Left lung (tissue), 10 donors: ENCODE results near the gene UGT3A2. TPM values are rescaled to one million over a fixed set of nuclear protein-coding genes. Genes with fewer than 3 reads are reported as not detected.

ENCODE experiments used
- ATAC-seq: fragments of 200-7000 bp; cut with Tn5 transposase; one replicate; pipeline ENCODE4 v1.9.1; 2020; ENCODE audit warnings: moderate library complexity
- DNase-seq, 4 donors: peaks; one replicate each; pipeline ENCODE4 v3.0.0-alpha.2; 2013 to 2020
- H3K27ac ChIP-seq, 2 donors: fragments of 200-600 bp; sonication (generic) in 1 of 2; one replicate each; pipeline versions ENCODE4 v1.5.0 to v1.8.0; 2020 to 2021
- H3K27me3 ChIP-seq, 2 donors: fragments of 200-600 bp; sonication (generic) in 1 of 2; one replicate each; pipeline versions ENCODE4 v1.5.0 to v1.8.0; 2020 to 2021
- H3K36me3 ChIP-seq, 2 donors: fragments of 200-600 bp; sonication (generic) in 1 of 2; one replicate each; pipeline versions ENCODE4 v1.5.0 to v1.8.0; 2020 to 2021
- H3K4me1 ChIP-seq, 2 donors: fragments of 200-600 bp; one replicate each; pipeline ENCODE4 v1.8.0; 2021
- H3K4me3 ChIP-seq, 2 donors: fragments of 200-600 bp; sonication (generic) in 1 of 2; one replicate each; pipeline versions ENCODE4 v1.5.0 to v1.8.0; 2020 to 2021; ENCODE audit warnings: mild to moderate bottlenecking in 1 of 2
- H3K9me3 ChIP-seq, 2 donors: fragments of 200-600 bp; sonication (generic) in 1 of 2; one replicate each; pipeline versions ENCODE4 v1.5.0 to v1.8.0; 2020 to 2021
- intact Hi-C, 2 donors: fragments of 100-400 bp; cut with DNase I; formaldehyde crosslinking; loops; one replicate each; pipeline versions ENCODE4 v1.11.2 to v1.14.2; 2022
- polyA plus RNA-seq, 6 donors: library from polyadenylated mRNA; unstranded; fragments of 120-200 nt; gene quantifications; one replicate each; pipeline ENCODE4 v1.2.1, GENCODE V29; 2013; ENCODE audit not compliant: insufficient read length in 6 of 6
- total RNA-seq, 2 donors: library from RNA; stranded (reverse); fragmentation: NEBNext Ultra II Directional; extraction: Animal tissue kit (Norgen Biotek cat#: 25700); gene quantifications; one replicate each; pipeline ENCODE4 v1.2.1, GENCODE V29; 2021
- TF ChIP-seq, protein P1 (sequence below), 2 donors: fragments of 200-600 bp; sonication (generic) in 1 of 2; IDR thresholded peaks; one replicate each; pipeline versions ENCODE4 v1.5.0 to v1.8.0; 2021; ENCODE audit warnings: antibody characterized with exemption in 2 of 2
- donor health status: DM: no; HTN: yes; CAD: no.
- donor health status: DM: no; HTN: no; CAD: no.

The UGT3A2 gene
- total and polyA plus RNA-seq, 8 donors: 0.09 to 0.31 (median 0.24) TPM; not detected in 1

DNA sequence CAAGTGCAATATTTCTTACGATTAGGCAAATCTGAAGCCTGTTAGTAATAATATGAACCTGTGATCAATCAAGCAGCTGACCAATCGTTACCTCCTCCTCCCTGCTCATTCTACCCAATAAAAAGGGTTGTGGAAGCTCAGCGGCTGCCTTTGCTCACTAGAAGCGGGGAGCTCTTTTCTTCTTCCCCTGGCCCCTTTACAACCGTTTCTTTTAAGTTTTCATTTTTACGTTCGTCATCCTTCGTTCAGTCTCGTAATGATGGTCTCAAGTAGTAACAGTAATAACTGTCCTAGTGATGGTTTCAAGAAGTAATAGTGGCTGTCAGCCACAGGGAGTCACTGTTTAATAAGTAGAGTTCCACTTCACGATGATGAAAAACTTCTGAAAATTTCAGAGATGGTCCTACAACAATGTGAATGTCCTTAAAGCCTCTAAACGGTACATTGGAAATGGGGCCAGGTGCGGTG is 6.2 kb downstream of the UGT3A2 start:
- Histone ChIP-seq H3K4me1 (no peaks in the 10 kb centered on the region), H3K36me3 (no peaks in the 10 kb centered on the region), H3K27ac (no peak overlapping the region), H3K9me3 (peaks cover 0 to 5% of the 10 kb centered on the region in 2 donors), H3K27me3 (peaks cover 0 to 4% of the 10 kb centered on the region in 2 donors), H3K4me3 (no peak overlapping the region)
- TF ChIP-seq, protein P1, sequence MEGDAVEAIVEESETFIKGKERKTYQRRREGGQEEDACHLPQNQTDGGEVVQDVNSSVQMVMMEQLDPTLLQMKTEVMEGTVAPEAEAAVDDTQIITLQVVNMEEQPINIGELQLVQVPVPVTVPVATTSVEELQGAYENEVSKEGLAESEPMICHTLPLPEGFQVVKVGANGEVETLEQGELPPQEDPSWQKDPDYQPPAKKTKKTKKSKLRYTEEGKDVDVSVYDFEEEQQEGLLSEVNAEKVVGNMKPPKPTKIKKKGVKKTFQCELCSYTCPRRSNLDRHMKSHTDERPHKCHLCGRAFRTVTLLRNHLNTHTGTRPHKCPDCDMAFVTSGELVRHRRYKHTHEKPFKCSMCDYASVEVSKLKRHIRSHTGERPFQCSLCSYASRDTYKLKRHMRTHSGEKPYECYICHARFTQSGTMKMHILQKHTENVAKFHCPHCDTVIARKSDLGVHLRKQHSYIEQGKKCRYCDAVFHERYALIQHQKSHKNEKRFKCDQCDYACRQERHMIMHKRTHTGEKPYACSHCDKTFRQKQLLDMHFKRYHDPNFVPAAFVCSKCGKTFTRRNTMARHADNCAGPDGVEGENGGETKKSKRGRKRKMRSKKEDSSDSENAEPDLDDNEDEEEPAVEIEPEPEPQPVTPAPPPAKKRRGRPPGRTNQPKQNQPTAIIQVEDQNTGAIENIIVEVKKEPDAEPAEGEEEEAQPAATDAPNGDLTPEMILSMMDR (IDR thresholded peaks at IDR 0.05): no peak
- intact Hi-C loops: no loop called here
- no peak for DNase-seq
- no peak for ATAC-seq

DNA sequence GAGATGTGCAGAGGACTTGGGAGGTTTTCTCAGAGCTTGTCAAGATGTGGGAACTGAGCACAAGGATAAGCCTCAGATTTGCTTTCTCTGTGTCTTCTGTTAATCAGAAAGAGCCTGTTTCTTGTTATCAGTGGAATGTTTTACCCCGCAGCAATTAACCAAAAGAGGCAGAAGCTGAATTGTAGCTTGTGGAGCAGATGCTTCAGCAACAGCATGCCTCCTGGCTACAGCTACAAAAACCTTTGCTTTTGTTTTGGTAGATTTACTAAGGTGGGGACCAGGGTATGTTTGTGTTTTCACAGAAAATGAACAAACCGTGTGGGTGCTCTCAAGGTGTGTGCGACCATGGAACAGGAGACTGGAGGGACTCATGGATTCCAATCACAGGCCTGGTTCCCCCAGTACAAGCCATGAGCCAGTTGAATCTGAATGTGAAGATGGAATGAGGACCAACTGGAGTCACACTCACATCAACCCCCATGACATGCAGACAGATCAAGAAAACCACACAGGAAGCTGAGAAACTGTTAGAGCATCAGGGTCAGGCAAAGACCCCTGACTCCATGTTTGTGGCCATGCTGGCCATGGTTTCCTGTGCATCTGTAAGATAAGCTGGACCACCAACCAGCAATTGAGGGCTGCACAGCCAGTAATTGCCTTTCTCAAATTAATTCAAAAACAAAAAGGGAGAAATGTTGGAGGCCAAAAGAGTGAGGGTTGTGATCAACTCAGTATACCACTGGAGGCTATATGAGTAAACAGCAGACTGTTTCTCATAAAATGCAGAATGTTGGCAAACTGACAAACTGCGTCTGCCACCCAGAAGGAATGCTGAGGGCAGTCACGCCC is 6.9 kb downstream of the UGT3A2 start:
- no peaks in the 10 kb centered on the region for H3K36me3 ChIP-seq
- TF ChIP-seq, protein P1 (IDR thresholded peaks at IDR 0.05): no peak
- no peaks in the 10 kb centered on the region for H3K4me1 ChIP-seq
- H3K27me3 ChIP-seq: no peaks in the 10 kb centered on the region
- H3K27ac ChIP-seq: no peak overlapping the region
- H3K4me3 ChIP-seq: no peak overlapping the region
- DNase-seq: no peak
- no peak for ATAC-seq
- H3K9me3 ChIP-seq: peaks cover 0 to 5% of the 10 kb centered on the region in 2 donors
- intact Hi-C loops: no loop called here

DNA sequence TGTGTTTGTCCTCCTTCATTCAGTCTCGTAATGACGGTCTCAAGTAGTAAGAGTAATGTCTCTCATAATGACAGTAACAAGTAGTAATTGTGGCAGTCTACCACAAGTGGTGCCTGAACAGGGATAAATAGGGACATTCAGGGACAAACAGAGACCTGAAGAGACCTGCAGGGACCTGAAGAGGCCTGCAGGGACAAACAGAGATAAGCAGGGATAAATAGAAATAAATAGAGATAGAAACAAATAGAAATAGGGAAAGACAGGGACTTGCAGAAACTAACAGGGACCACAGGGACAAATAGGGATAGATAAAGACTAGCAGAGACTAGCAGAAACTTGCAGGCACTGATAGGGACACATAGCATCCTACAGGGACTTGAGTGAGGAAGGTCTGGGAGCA is 7.9 kb downstream of the UGT3A2 start:
- Histone ChIP-seq H3K27ac (no peak overlapping the region), H3K27me3 (no peaks in the 10 kb centered on the region), H3K36me3 (no peaks in the 10 kb centered on the region), H3K4me1 (no peaks in the 10 kb centered on the region), H3K4me3 (no peak overlapping the region), H3K9me3 (peaks cover 0 to 5% of the 10 kb centered on the region in 2 donors)
- ATAC-seq (no peak), DNase-seq (no peak)
- intact Hi-C loops: no loop called here
- TF ChIP-seq, protein P1 (IDR thresholded peaks at IDR 0.05): no peak

DNA sequence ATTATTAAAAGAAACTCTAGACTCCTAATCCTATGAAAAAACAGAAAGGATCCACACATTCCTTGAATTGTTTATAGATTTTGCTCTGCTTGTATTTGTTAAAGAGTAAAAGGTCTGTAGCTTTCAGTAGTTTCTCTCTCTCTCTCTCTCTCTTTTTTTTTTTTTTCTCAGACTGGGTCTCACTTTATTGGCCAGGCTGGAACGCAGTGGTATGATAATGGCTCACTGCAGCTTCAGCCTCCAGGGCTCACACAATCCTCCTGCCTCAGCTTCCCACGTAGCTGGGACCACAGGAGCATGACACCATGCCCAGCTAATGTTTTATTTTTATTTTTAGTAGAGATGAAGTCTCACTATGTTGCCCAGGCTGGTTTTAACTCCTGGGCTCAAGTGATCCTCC is 9.3 kb downstream of the UGT3A2 start:
- Histone ChIP-seq H3K36me3 (no peaks in the 10 kb centered on the region), H3K4me1 (no peaks in the 10 kb centered on the region), H3K4me3 (no peak overlapping the region), H3K27me3 (no peaks in the 10 kb centered on the region), H3K27ac (no peak overlapping the region), H3K9me3 (no peaks in the 10 kb centered on the region)
- TF ChIP-seq, protein P1 (IDR thresholded peaks at IDR 0.05): no peak
- intact Hi-C loops: no loop called here
- DNase-seq: no peak
- ATAC-seq: no peak

DNA sequence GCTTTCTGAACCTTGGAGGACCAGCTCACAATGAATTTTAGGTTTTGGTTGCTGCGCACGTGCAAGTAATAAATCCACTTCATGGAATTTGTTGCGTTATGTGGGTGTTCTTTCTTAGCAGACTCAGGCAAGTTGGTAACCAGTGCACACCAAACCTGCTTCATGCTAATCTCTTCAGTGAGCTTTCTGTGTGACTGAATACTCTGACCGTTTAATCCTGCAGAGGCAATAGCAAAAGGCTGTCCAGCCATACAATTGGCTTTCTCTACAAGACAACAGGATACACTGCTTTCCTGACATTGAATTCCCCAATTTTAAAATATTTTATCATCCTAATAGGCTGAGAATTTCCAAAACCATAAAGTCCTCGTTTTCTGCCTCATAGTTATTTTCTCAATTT is 10.3 kb downstream of the UGT3A2 start:
- no peak for ATAC-seq
- TF ChIP-seq, protein P1 (IDR thresholded peaks at IDR 0.05): no peak
- Histone ChIP-seq H3K4me3 (no peak overlapping the region), H3K4me1 (no peaks in the 10 kb centered on the region), H3K27ac (no peak overlapping the region), H3K27me3 (no peaks in the 10 kb centered on the region), H3K36me3 (no peaks in the 10 kb centered on the region), H3K9me3 (no peaks in the 10 kb centered on the region)
- intact Hi-C loops: no loop called here
- DNase-seq: no peak
